Left forelimb (tissue), 1 donor: ENCODE results near the gene HTR3E.

Experiments
- DNase-seq: peaks from one replicate; pipeline ENCODE4 v3.0.0-alpha.2; 2018; ENCODE audit warnings: low spot score

The HTR3E gene

DNA sequence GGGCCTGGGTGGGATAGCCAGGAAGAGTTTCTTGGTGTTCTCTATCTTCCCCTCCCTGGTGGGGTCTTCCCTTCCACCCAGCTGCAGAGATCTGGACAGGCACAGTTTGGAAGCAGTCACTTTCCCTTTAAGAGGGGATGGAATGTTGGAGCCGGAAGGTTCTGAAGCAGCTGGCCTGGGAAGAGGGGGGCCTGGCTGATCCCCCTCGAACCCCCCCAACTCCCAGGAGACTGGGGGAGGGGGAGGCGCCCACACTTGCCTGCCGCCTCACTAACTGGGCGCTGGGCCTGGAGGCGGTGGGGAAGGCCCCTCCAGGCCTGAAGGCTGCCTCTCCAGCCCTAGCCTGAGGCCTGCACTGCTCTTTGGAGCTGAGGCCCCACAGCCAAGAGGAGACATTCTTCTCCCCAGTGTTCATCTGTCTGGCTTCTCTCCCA, 59.7 kb downstream of the HTR3E start:
- DNase-seq: peak; percentile 81
